Measurements from ENCODE around the gene CDH22. TPM values are rescaled to one million over a fixed set of nuclear protein-coding genes. Genes with fewer than 3 reads are reported as not detected.

Gene CDH22
- total and polyA plus RNA-seq, 2 experiments from 2014 or later: 0.08 to 0.10 TPM

DNA sequence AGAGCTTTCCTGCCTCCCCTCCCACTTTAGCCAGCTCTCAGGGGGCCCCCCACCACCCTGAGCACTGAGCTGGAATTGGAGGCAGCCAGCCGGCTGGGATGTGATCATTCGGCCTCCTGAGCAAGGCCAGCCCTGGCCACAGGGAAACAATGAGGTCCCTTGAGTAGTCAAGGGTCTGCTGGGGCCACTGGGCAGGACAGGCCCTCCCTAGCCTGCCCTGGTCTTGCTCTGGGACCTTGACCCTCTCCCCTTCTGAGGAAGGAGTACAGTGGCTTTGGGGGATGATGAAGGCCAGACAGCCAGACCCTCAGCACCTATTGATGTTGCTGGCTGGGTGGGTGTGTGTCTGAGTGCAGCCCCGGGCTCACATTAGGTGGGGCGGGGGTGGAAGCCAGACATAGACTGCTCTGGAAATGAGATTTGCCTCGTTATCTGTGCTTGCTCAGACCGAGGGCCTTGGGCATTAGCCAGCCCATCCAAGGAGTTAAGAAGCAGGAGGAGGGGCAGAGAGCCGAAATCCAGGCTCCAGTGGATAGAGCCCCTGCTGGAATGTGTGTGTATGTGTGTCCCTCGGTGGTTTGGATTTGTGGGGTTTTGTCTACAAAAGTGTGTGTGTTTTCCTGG, 168.9 kb downstream of the CDH22 start:
- ATAC-seq (peak; percentile 18), DNase-seq (ENCODE audit: low spot score) (no peak)
- H3K4me1 ChIP-seq (ENCODE audit: insufficient read depth): peaks cover 4% of the 10 kb centered on the region; the same call in 1 of the 2 replicates
- Mint-ChIP-seq H3K4me3 (no peak overlapping the region), H3K36me3 (ENCODE audit: low read depth) (no peaks in the 10 kb centered on the region), H3K4me1 (peaks cover 29% of the 10 kb centered on the region), H3K9me3 (no peaks in the 10 kb centered on the region), H3K27ac (no peak overlapping the region; the same call in 1 of the 2 replicates), H3K27me3 (ENCODE audit: insufficient read depth, low read depth, poor library complexity) (peaks cover 10% of the 10 kb centered on the region)
- no peaks in the 10 kb centered on the region for H3K36me3 ChIP-seq (ENCODE audit: insufficient read depth)
- TF ChIP-seq EZH2phosphoT487 (IDR thresholded peaks at IDR 0.05; ENCODE audit: unreplicated experiment) (no peak), ZNF331 (CRISPR knock-in tag; IDR thresholded peaks at IDR 0.05; ENCODE audit: low read depth) (no peak), EZH2 (IDR thresholded peaks at IDR 0.05; ENCODE audit: low read depth, unreplicated experiment) (no peak), STAT1 (IDR thresholded peaks at IDR 0.05; ENCODE audit: unreplicated experiment) (no peak), CREB1 (CRISPR knock-in tag; IDR thresholded peaks at IDR 0.05; ENCODE audit: low read depth) (no peak), NANOG (IDR thresholded peaks at IDR 0.05; ENCODE audit: borderline replicate concordance) (no peak), POLR2AphosphoS5 (IDR thresholded peaks at IDR 0.05; ENCODE audit: low read depth) (no peak), ZNF114 (CRISPR knock-in tag; IDR thresholded peaks at IDR 0.05) (no peak), JUNB (IDR thresholded peaks at IDR 0.05; ENCODE audit: unreplicated experiment) (no peak)
- TF ChIP-seq, protein P1, sequence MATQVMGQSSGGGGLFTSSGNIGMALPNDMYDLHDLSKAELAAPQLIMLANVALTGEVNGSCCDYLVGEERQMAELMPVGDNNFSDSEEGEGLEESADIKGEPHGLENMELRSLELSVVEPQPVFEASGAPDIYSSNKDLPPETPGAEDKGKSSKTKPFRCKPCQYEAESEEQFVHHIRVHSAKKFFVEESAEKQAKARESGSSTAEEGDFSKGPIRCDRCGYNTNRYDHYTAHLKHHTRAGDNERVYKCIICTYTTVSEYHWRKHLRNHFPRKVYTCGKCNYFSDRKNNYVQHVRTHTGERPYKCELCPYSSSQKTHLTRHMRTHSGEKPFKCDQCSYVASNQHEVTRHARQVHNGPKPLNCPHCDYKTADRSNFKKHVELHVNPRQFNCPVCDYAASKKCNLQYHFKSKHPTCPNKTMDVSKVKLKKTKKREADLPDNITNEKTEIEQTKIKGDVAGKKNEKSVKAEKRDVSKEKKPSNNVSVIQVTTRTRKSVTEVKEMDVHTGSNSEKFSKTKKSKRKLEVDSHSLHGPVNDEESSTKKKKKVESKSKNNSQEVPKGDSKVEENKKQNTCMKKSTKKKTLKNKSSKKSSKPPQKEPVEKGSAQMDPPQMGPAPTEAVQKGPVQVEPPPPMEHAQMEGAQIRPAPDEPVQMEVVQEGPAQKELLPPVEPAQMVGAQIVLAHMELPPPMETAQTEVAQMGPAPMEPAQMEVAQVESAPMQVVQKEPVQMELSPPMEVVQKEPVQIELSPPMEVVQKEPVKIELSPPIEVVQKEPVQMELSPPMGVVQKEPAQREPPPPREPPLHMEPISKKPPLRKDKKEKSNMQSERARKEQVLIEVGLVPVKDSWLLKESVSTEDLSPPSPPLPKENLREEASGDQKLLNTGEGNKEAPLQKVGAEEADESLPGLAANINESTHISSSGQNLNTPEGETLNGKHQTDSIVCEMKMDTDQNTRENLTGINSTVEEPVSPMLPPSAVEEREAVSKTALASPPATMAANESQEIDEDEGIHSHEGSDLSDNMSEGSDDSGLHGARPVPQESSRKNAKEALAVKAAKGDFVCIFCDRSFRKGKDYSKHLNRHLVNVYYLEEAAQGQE (IDR thresholded peaks at IDR 0.05; ENCODE audit: unreplicated experiment): no peak
- TF ChIP-seq, protein P2, sequence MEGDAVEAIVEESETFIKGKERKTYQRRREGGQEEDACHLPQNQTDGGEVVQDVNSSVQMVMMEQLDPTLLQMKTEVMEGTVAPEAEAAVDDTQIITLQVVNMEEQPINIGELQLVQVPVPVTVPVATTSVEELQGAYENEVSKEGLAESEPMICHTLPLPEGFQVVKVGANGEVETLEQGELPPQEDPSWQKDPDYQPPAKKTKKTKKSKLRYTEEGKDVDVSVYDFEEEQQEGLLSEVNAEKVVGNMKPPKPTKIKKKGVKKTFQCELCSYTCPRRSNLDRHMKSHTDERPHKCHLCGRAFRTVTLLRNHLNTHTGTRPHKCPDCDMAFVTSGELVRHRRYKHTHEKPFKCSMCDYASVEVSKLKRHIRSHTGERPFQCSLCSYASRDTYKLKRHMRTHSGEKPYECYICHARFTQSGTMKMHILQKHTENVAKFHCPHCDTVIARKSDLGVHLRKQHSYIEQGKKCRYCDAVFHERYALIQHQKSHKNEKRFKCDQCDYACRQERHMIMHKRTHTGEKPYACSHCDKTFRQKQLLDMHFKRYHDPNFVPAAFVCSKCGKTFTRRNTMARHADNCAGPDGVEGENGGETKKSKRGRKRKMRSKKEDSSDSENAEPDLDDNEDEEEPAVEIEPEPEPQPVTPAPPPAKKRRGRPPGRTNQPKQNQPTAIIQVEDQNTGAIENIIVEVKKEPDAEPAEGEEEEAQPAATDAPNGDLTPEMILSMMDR (conservative IDR thresholded peaks at IDR 0.05; ENCODE audit: low read depth in 2 of 2): no peak
- TF ChIP-seq, protein P3, sequence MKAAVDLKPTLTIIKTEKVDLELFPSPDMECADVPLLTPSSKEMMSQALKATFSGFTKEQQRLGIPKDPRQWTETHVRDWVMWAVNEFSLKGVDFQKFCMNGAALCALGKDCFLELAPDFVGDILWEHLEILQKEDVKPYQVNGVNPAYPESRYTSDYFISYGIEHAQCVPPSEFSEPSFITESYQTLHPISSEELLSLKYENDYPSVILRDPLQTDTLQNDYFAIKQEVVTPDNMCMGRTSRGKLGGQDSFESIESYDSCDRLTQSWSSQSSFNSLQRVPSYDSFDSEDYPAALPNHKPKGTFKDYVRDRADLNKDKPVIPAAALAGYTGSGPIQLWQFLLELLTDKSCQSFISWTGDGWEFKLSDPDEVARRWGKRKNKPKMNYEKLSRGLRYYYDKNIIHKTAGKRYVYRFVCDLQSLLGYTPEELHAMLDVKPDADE (IDR thresholded peaks at IDR 0.05): no peak
- TF ChIP-seq, protein P4, sequence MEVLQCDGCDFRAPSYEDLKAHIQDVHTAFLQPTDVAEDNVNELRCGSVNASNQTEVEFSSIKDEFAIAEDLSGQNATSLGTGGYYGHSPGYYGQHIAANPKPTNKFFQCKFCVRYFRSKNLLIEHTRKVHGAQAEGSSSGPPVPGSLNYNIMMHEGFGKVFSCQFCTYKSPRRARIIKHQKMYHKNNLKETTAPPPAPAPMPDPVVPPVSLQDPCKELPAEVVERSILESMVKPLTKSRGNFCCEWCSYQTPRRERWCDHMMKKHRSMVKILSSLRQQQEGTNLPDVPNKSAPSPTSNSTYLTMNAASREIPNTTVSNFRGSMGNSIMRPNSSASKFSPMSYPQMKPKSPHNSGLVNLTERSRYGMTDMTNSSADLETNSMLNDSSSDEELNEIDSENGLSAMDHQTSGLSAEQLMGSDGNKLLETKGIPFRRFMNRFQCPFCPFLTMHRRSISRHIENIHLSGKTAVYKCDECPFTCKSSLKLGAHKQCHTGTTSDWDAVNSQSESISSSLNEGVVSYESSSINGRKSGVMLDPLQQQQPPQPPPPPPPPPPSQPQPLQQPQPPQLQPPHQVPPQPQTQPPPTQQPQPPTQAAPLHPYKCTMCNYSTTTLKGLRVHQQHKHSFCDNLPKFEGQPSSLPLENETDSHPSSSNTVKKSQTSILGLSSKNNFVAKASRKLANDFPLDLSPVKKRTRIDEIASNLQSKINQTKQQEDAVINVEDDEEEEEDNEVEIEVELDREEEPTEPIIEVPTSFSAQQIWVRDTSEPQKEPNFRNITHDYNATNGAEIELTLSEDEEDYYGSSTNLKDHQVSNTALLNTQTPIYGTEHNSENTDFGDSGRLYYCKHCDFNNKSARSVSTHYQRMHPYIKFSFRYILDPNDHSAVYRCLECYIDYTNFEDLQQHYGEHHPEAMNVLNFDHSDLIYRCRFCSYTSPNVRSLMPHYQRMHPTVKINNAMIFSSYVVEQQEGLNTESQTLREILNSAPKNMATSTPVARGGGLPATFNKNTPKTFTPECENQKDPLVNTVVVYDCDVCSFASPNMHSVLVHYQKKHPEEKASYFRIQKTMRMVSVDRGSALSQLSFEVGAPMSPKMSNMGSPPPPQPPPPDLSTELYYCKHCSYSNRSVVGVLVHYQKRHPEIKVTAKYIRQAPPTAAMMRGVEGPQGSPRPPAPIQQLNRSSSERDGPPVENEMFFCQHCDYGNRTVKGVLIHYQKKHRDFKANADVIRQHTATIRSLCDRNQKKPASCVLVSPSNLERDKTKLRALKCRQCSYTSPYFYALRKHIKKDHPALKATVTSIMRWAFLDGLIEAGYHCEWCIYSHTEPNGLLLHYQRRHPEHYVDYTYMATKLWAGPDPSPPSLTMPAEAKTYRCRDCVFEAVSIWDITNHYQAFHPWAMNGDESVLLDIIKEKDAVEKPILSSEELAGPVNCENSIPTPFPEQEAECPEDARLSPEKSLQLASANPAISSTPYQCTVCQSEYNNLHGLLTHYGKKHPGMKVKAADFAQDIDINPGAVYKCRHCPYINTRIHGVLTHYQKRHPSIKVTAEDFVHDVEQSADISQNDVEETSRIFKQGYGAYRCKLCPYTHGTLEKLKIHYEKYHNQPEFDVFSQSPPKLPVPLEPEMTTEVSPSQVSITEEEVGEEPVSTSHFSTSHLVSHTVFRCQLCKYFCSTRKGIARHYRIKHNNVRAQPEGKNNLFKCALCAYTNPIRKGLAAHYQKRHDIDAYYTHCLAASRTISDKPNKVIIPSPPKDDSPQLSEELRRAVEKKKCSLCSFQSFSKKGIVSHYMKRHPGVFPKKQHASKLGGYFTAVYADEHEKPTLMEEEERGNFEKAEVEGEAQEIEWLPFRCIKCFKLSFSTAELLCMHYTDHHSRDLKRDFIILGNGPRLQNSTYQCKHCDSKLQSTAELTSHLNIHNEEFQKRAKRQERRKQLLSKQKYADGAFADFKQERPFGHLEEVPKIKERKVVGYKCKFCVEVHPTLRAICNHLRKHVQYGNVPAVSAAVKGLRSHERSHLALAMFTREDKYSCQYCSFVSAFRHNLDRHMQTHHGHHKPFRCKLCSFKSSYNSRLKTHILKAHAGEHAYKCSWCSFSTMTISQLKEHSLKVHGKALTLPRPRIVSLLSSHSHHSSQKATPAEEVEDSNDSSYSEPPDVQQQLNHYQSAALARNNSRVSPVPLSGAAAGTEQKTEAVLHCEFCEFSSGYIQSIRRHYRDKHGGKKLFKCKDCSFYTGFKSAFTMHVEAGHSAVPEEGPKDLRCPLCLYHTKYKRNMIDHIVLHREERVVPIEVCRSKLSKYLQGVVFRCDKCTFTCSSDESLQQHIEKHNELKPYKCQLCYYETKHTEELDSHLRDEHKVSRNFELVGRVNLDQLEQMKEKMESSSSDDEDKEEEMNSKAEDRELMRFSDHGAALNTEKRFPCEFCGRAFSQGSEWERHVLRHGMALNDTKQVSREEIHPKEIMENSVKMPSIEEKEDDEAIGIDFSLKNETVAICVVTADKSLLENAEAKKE (CRISPR knock-in tag; IDR thresholded peaks at IDR 0.05): no peak
- H3F3A ChIP-seq (replicated peaks; ENCODE audit: low read depth): no peaks in the 10 kb centered on the region
- H2AFZ ChIP-seq: no peak overlapping the region
- no peaks in the 10 kb centered on the region for H3K27me3 ChIP-seq (ENCODE audit: insufficient read depth)
- no peak overlapping the region for H3K4me3 ChIP-seq
- no peaks in the 10 kb centered on the region for H3K79me2 ChIP-seq (replicated peaks; ENCODE audit: insufficient read depth)
- 0 out of 2 replicates have a peak overlapping the region, but pooled peaks have one; percentile 14 for H3K4me2 ChIP-seq
- no peak overlapping the region for H3K27ac ChIP-seq (ENCODE audit: low read depth)
- no peaks in the 10 kb centered on the region for H4K20me1 ChIP-seq (replicated peaks; ENCODE audit: insufficient read depth)
- H3K9me2 ChIP-seq (ENCODE audit: insufficient read depth): no peaks in the 10 kb centered on the region

Data from GM23338 (cell line).